ENCODE results near the gene MKS1.

GRCh38 chr17:58176200-58176599 is 42.9 kb downstream of the MKS1 start:
- TF ChIP-seq CTCF (IDR thresholded peaks at IDR 0.05; ENCODE audit: low read length) (no peak), EZH2 (optimal IDR thresholded peaks at IDR 0.05; ENCODE audit: low read depth, low read length) (no peak)

All from MM.1S (cell line).